ENCODE data around the gene MRPS27.

GRCh38 chr5:72252574-72253155 is 67.4 kb downstream of the MRPS27 start:
- TF ChIP-seq CTCF (IDR thresholded peaks at IDR 0.05 in 8 of 11, conservative IDR thresholded peaks at IDR 0.05 in 3 of 11) (no peak), POLR2AphosphoS5 (IDR thresholded peaks at IDR 0.05) (no peak)

All from spleen (tissue), 7 donors.